Left lung (tissue), 10 donors: ENCODE measurements around the gene GABPB2. TPM values are rescaled to one million over a fixed set of nuclear protein-coding genes. Genes with fewer than 3 reads are reported as not detected.

Experiments used
- ATAC-seq: fragments of 200-7000 bp; cut with Tn5 transposase; one replicate; pipeline ENCODE4 v1.9.1; 2020; ENCODE audit warnings: moderate library complexity
- DNase-seq, 4 donors: peaks; one replicate each; pipeline ENCODE4 v3.0.0-alpha.2; 2013 to 2020
- H3K27ac ChIP-seq, 2 donors: fragments of 200-600 bp; sonication (generic) in 1 of 2; one replicate each; pipeline versions ENCODE4 v1.5.0 to v1.8.0; 2020 to 2021
- H3K27me3 ChIP-seq, 2 donors: fragments of 200-600 bp; sonication (generic) in 1 of 2; one replicate each; pipeline versions ENCODE4 v1.5.0 to v1.8.0; 2020 to 2021
- H3K36me3 ChIP-seq, 2 donors: fragments of 200-600 bp; sonication (generic) in 1 of 2; one replicate each; pipeline versions ENCODE4 v1.5.0 to v1.8.0; 2020 to 2021
- H3K4me1 ChIP-seq, 2 donors: fragments of 200-600 bp; one replicate each; pipeline ENCODE4 v1.8.0; 2021
- H3K4me3 ChIP-seq, 2 donors: fragments of 200-600 bp; sonication (generic) in 1 of 2; one replicate each; pipeline versions ENCODE4 v1.5.0 to v1.8.0; 2020 to 2021; ENCODE audit warnings: mild to moderate bottlenecking in 1 of 2
- H3K9me3 ChIP-seq, 2 donors: fragments of 200-600 bp; sonication (generic) in 1 of 2; one replicate each; pipeline versions ENCODE4 v1.5.0 to v1.8.0; 2020 to 2021
- CTCF ChIP-seq, 2 donors: fragments of 200-600 bp; sonication (generic) in 1 of 2; IDR thresholded peaks; one replicate each; pipeline versions ENCODE4 v1.5.0 to v1.8.0; 2021; ENCODE audit warnings: antibody characterized with exemption in 2 of 2
- intact Hi-C, 2 donors: fragments of 100-400 bp; cut with DNase I; formaldehyde crosslinking; loops; one replicate each; pipeline versions ENCODE4 v1.11.2 to v1.14.2; 2022
- polyA plus RNA-seq, 6 donors: library from polyadenylated mRNA; unstranded; fragments of 120-200 nt; gene quantifications; one replicate each; pipeline ENCODE4 v1.2.1, GENCODE V29; 2013; ENCODE audit not compliant: insufficient read length in 6 of 6
- total RNA-seq, 2 donors: library from RNA; stranded (reverse); fragmentation: NEBNext Ultra II Directional; extraction: Animal tissue kit (Norgen Biotek cat#: 25700); gene quantifications; one replicate each; pipeline ENCODE4 v1.2.1, GENCODE V29; 2021
- donor health status: DM: no; HTN: yes; CAD: no.
- donor health status: DM: no; HTN: no; CAD: no.

GABPB2 gene
- total and polyA plus RNA-seq, 8 donors, result 10.6 to 13.5 (median 12.8) TPM

GRCh38 chr1:151059109-151060006, 11.2 kb upstream of the GABPB2 start, which contains the start of gene CDC42SE1:
CDC42SE1 (minus strand) TSS chr1:151059622; CDS start chr1:151055730, 3,892 bp downstream.
- Histone ChIP-seq H3K9me3 (no peaks in the 10 kb centered on the region), H3K4me1 (peaks cover 18 to 49% of the 10 kb centered on the region in 2 donors), H3K36me3 (peaks cover 2 to 24% of the 10 kb centered on the region in 2 donors), H3K4me3 (peak within 1 kb of the TSS; percentile 66 to 94), H3K27ac (peak within 1 kb of the TSS; percentile 89 to 95), H3K27me3 (no peaks in the 10 kb centered on the region)
- peak; percentile 93 for ATAC-seq
- intact Hi-C loops, result no loop called here
- peak; percentile 83 to 98 (median 90) for DNase-seq
- peak; percentile 81 to 92 for TF ChIP-seq CTCF (IDR thresholded peaks at IDR 0.05)

- Histone ChIP-seq H3K4me3 (peak within 1 kb of the TSS; percentile 66 to 94), H3K36me3 (peaks cover 0 to 17% of the 10 kb centered on the region in 2 donors), H3K4me1 (peaks cover 18 to 47% of the 10 kb centered on the region in 2 donors), H3K9me3 (no peaks in the 10 kb centered on the region), H3K27me3 (no peaks in the 10 kb centered on the region), H3K27ac (peak within 1 kb of the TSS; percentile 89 to 95)
- no peak for TF ChIP-seq CTCF (IDR thresholded peaks at IDR 0.05)
- peak in 2 of 4 donors; percentile 44 to 86 for DNase-seq
- peak; percentile 41 for ATAC-seq
- intact Hi-C loops, result no loop called here
Measured at GRCh38 chr1:151060007-151060656, 10.4 kb upstream of the GABPB2 start, which contains the start of gene MLLT11. MLLT11 (plus strand) TSS chr1:151060397; CDS start chr1:151067225, 6,828 bp downstream.

- ATAC-seq (no peak), DNase-seq (no peak)
- H3K36me3 ChIP-seq, result peaks cover 0 to 10% of the 10 kb centered on the region in 2 donors
- no peaks in the 10 kb centered on the region for H3K9me3 ChIP-seq
- no peak for TF ChIP-seq CTCF (IDR thresholded peaks at IDR 0.05)
- peak overlapping the region; percentile 66 to 94 for H3K4me3 ChIP-seq
- H3K27ac ChIP-seq, result peak overlapping the region in 1 of 2 donors; percentile 95
- H3K4me1 ChIP-seq, result peaks cover 16 to 40% of the 10 kb centered on the region in 2 donors
- intact Hi-C loops, result no loop called here
- H3K27me3 ChIP-seq, result no peaks in the 10 kb centered on the region
Measured at GRCh38 chr1:151060657-151061421, 9.7 kb upstream of the GABPB2 start.

- intact Hi-C loops, result no loop called here
- Histone ChIP-seq H3K4me3 (no peak overlapping the region), H3K4me1 (peaks cover 7 to 31% of the 10 kb centered on the region in 2 donors), H3K27me3 (no peaks in the 10 kb centered on the region), H3K9me3 (no peaks in the 10 kb centered on the region), H3K27ac (no peak overlapping the region), H3K36me3 (peaks cover 0 to under 1% of the 10 kb centered on the region in 2 donors)
- DNase-seq (no peak), ATAC-seq (no peak)
- no peak for TF ChIP-seq CTCF (IDR thresholded peaks at IDR 0.05)
Measured at GRCh38 chr1:151061704-151062103, 8.9 kb upstream of the GABPB2 start.
